IMR-90 (cell line): Measurements from ENCODE around the gene SRPK3. TPM values are rescaled to one million over a fixed set of nuclear protein-coding genes. Genes with fewer than 3 reads are reported as not detected.
"Not testable (repeated sequence)": the region's sequence is repeated elsewhere in the genome, so short reads cannot be mapped to it uniquely, and the experiment has no call there.

Experiments used
- ATAC-seq: fragments of 200-7000 bp; cut with Tn5 transposase; 2 replicates; pipeline ENCODE4 v1.9.1; 2020; ENCODE audit warnings: low read depth, mild to moderate bottlenecking, moderate library complexity
- BruUV-seq: library from RNA; stranded (reverse); fragments of 400-500 nt; replicated peaks from 2 replicates; lab custom pipeline; 2021; lab: Mats Ljungman, UMichigan
- CTCF ChIA-PET: fragments of 300-600 bp; formaldehyde crosslinking; extraction: SDS; loops from one replicate; lab custom pipeline; 2021; ENCODE audit warnings: antibody characterized with exemption; lab: Yijun Ruan, JAX
- POLR2A ChIA-PET: fragments of 300-600 bp; sonication (Branson Sonifier 250); formaldehyde crosslinking; loops from one replicate; lab custom pipeline; 2022; ENCODE audit warnings: antibody characterized with exemption; ENCODE audit not compliant: unreplicated experiment; lab: Charles Lee
- DNase-seq: peaks from one replicate; pipeline ENCODE4 v3.0.0; 2013
- H2AFZ ChIP-seq: replicated peaks from 2 replicates; pipeline ENCODE3; 2013; ENCODE audit warnings: low read length, mild to moderate bottlenecking; ENCODE audit not compliant: poor library complexity
- H2AK5ac ChIP-seq: 2 replicates; pipeline ENCODE4 v1.6.1; 2013; ENCODE audit warnings: low read depth, low read length, inconsistent platforms
- H2AK9ac ChIP-seq: replicated peaks from 2 replicates; pipeline ENCODE3; 2013; ENCODE audit warnings: mild to moderate bottlenecking, low read depth, low read length, moderate library complexity; ENCODE audit not compliant: poor library complexity
- H2BK120ac ChIP-seq: 2 replicates; pipeline ENCODE4 v1.6.1; 2013; ENCODE audit warnings: low read depth, low read length, inconsistent platforms
- H2BK15ac ChIP-seq: 3 replicates; pipeline ENCODE4 v1.6.1; 2013; ENCODE audit warnings: low read depth, low read length, inconsistent platforms
- H2BK20ac ChIP-seq: 2 replicates; pipeline ENCODE4 v1.6.1; 2013; ENCODE audit warnings: low read depth, mild to moderate bottlenecking, inconsistent platforms, low read length, moderate library complexity
- H2BK5ac ChIP-seq: 2 replicates; pipeline ENCODE4 v1.6.1; 2013; ENCODE audit warnings: mild to moderate bottlenecking, low read depth, low read length, inconsistent platforms; ENCODE audit not compliant: poor library complexity, severe bottlenecking
- H3K14ac ChIP-seq: replicated peaks from 2 replicates; pipeline ENCODE4 v1.6.1; 2013; ENCODE audit warnings: low read depth, low read length, inconsistent platforms
- H3K18ac ChIP-seq: 2 replicates; pipeline ENCODE4 v1.6.1; 2013; ENCODE audit warnings: low read depth, low read length, control low read depth
- H3K23ac ChIP-seq: 2 replicates; pipeline ENCODE4 v1.6.1; 2013; ENCODE audit warnings: low read depth, low read length, inconsistent platforms
- H3K27ac ChIP-seq: 2 replicates; pipeline ENCODE4 v1.5.1; 2013; ENCODE audit warnings: mild to moderate bottlenecking, control low read depth, low read length; ENCODE audit not compliant: insufficient read depth
- H3K27me3 ChIP-seq: 2 replicates; pipeline ENCODE4 v1.6.1; 2013; ENCODE audit warnings: low read length; ENCODE audit not compliant: control insufficient read depth, insufficient read depth
- H3K36me3 ChIP-seq: 2 replicates; pipeline ENCODE4 v1.6.1; 2013; ENCODE audit warnings: low read length, mixed read lengths; ENCODE audit not compliant: control insufficient read depth, insufficient read depth
- H3K4ac ChIP-seq: 2 replicates; pipeline ENCODE4 v1.6.1; 2013; ENCODE audit warnings: low read depth, low read length, inconsistent platforms
- H3K4me1 ChIP-seq: 2 replicates; pipeline ENCODE4 v1.6.1; 2013; ENCODE audit warnings: low read length, mixed read lengths; ENCODE audit not compliant: control insufficient read depth, insufficient read depth
- H3K4me2 ChIP-seq: 2 replicates; pipeline ENCODE4 v1.6.1; 2013; ENCODE audit warnings: low read depth, mild to moderate bottlenecking, control low read depth, low read length, moderate library complexity
- H3K4me3 ChIP-seq: 2 replicates; pipeline ENCODE4 v1.5.1; 2013; ENCODE audit warnings: low read depth, mild to moderate bottlenecking, control low read depth, low read length, moderate library complexity; ENCODE audit not compliant: insufficient read depth
- H3K56ac ChIP-seq: 2 replicates; pipeline ENCODE4 v1.6.1; 2013; ENCODE audit warnings: low read length, inconsistent platforms; ENCODE audit not compliant: insufficient read depth; ENCODE audit errors: extremely low read depth
- H3K79me1 ChIP-seq, 2 experiments: 2 replicates each; pipeline ENCODE4 v1.6.1; 2013; ENCODE audit warnings: low read length in 2 of 2, inconsistent platforms in 1 of 2, low read depth in 1 of 2
- H3K9ac ChIP-seq: 2 replicates; pipeline ENCODE4 v1.6.1; 2013; ENCODE audit warnings: low read depth, low read length, control low read depth
- H3K9me1 ChIP-seq: 2 replicates; pipeline ENCODE4 v1.6.1; 2013; ENCODE audit warnings: low read length, inconsistent platforms; ENCODE audit not compliant: insufficient read depth
- H3K9me3 ChIP-seq: 2 replicates; pipeline ENCODE4 v1.6.1; 2013; ENCODE audit warnings: low read length; ENCODE audit not compliant: control insufficient read depth, insufficient read depth
- H4K20me1 ChIP-seq: 2 replicates; pipeline ENCODE4 v1.6.1; 2013; ENCODE audit warnings: low read length, inconsistent platforms; ENCODE audit not compliant: insufficient read depth
- H4K5ac ChIP-seq: 2 replicates; pipeline ENCODE4 v1.6.1; 2013; ENCODE audit warnings: mild to moderate bottlenecking, low read depth, low read length, control low read depth
- H4K8ac ChIP-seq, 2 experiments: 2 replicates each; pipeline ENCODE4 v1.6.1; 2013; ENCODE audit warnings: low read depth in 2 of 2, low read length in 2 of 2, control low read depth in 1 of 2, inconsistent platforms in 1 of 2
- H4K91ac ChIP-seq: 2 replicates; pipeline ENCODE4 v1.6.1; 2013; ENCODE audit warnings: low read depth, low read length, inconsistent platforms; ENCODE audit not compliant: insufficient read depth
- WGBS, 2 experiments: methylation state at CpG; one replicate each; pipeline versions ENCODE4 v1.1.5 to v1.1.7; 2013; ENCODE audit warnings: missing lambda C conversion rate in 2 of 2; ENCODE audit not compliant: insufficient read length in 1 of 2; ENCODE audit errors: extremely low coverage in 2 of 2; 5-methylcytosine and 5-hydroxymethylcytosine counted together
- dilution Hi-C: fragments of 300-500 bp; cut with HindIII; formaldehyde crosslinking; loops from one replicate; pipeline ENCODE4 v1.14.3; 2018; ENCODE audit warnings: low sequenced_read_pairs; ENCODE audit not compliant: unreplicated experiment
- in situ Hi-C: fragments of 300-500 bp; cut with MboI; formaldehyde crosslinking; loops from 3 replicates; pipeline ENCODE4 v1.14.3; 2019; ENCODE audit warnings: low sequenced_read_pairs, inconsistent platforms, mixed read lengths
- intact Hi-C: fragments of 100-400 bp; cut with micrococcal nuclease; formaldehyde crosslinking; loops from 2 replicates; pipeline ENCODE4 v1.10.0; 2022
- polyA plus RNA-seq, 3 experiments: library from polyadenylated mRNA; depleted of rRNA; stranded (reverse); fragments of >200 nt; gene quantifications; 2 replicates each; pipeline ENCODE4 v1.2.3, GENCODE V29; 2012; ENCODE audit warnings: low replicate concordance in 1 of 3
- total RNA-seq: library from RNA; depleted of rRNA; stranded (reverse); fragments of >200 nt; gene quantifications from 2 replicates; pipeline ENCODE4 v1.2.3, GENCODE V29; 2012

SRPK3 gene
- total and polyA plus RNA-seq, 2 of the 4 experiments (the other 2 are of a cell fraction) = 0.36 to 0.70 TPM

DNA sequence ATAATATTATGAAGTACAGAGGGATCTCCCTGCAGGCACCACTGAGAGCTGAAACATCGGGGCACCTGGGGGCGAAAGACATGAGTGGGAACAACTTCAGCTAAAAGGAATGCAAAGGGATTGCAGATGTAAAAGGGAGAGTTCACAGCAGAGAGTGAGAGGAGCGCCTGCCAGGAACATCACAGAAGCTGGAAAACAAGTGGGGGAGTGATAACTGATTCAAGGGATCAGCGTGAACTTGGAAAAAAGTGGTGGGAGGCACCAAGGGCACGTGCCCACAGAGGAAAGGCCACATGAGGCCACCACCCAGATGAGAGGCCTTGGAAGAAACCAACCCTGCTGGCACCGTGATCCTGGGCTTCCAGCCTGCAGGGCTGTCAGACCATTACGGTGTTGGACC lies 31.8 kb upstream of the SRPK3 start:
- H4K20me1 ChIP-seq, H3K14ac ChIP-seq, H2AFZ ChIP-seq, BruUV-seq, H2BK20ac ChIP-seq, H3K4me3 ChIP-seq, CTCF ChIA-PET, H4K5ac ChIP-seq, ATAC-seq, H2BK15ac ChIP-seq, H3K23ac ChIP-seq, H3K56ac ChIP-seq, H4K91ac ChIP-seq, H2AK5ac ChIP-seq, dilution Hi-C loops, in situ Hi-C loops, H3K4me2 ChIP-seq, H2BK120ac ChIP-seq, H3K27me3 ChIP-seq, H2BK5ac ChIP-seq, H3K4me1 ChIP-seq, DNase-seq, H3K9me1 ChIP-seq, H2AK9ac ChIP-seq, H3K27ac ChIP-seq, H3K9ac ChIP-seq, intact Hi-C loops, H4K8ac ChIP-seq, H3K18ac ChIP-seq, H3K36me3 ChIP-seq, H3K79me1 ChIP-seq, H3K4ac ChIP-seq, H3K9me3 ChIP-seq, POLR2A ChIA-PET: not testable (repeated sequence)
- WGBS, 2 experiments = 92% methylated on average over 4 of the region's 7 CpGs; no CpG with 5 or more reads in 1 of the 2 experiments
